Cardiac muscle cell (in vitro differentiated cells and primary cell): Measurements from ENCODE around the gene CLK4. TPM values are rescaled to one million over a fixed set of nuclear protein-coding genes. Genes with fewer than 3 reads are reported as not detected.

Experiments used
- DNase-seq, 2 donors: peaks; one replicate each; pipeline versions ENCODE4 v3.0.0 to v3.0.0-alpha.2; 2010 to 2017; ENCODE audit warnings: low read depth in 1 of 2, low spot score in 1 of 2
- H3K27ac ChIP-seq: fragments of 200-600 bp; sonication (generic); 2 replicates; pipeline ENCODE4 v1.5.1; 2016
- H3K27me3 ChIP-seq: fragments of 200-600 bp; sonication (generic); 2 replicates; pipeline ENCODE4 v1.6.0; 2016; ENCODE audit warnings: control low read depth
- H3K36me3 ChIP-seq: fragments of 200-600 bp; sonication (generic); 2 replicates; pipeline ENCODE4 v1.5.1; 2016; ENCODE audit warnings: control low read depth
- H3K4me1 ChIP-seq: fragments of 200-600 bp; sonication (generic); 2 replicates; pipeline ENCODE4 v1.8.1; 2017; ENCODE audit warnings: low read depth, mild to moderate bottlenecking, mixed run types
- H3K4me3 ChIP-seq: fragments of 200-600 bp; sonication (generic); 2 replicates; pipeline ENCODE4 v1.5.1; 2016; ENCODE audit warnings: mild to moderate bottlenecking
- H3K9me3 ChIP-seq: fragments of 200-600 bp; sonication (generic); 2 replicates; pipeline ENCODE4 v1.5.1; 2017; ENCODE audit warnings: low read depth, mild to moderate bottlenecking, control low read depth
- polyA plus RNA-seq: library from polyadenylated mRNA; unstranded; fragments of >200 nt; fragmentation: Nextera tagmentation; extraction: Ambion mirVana; gene quantifications from 2 replicates; pipeline ENCODE4 v1.2.1, GENCODE V29; 2016
- total RNA-seq: library from RNA; depleted of rRNA; stranded (reverse); fragments of >200 nt; gene quantifications from 2 replicates; pipeline ENCODE4 v1.2.3, GENCODE V29; 2016
- TF ChIP-seq, protein P1 (sequence below): IDR thresholded peaks from 2 replicates; pipeline ENCODE4 v1.5.1; 2012; ENCODE audit warnings: low read depth, mild to moderate bottlenecking, low read length

CLK4 gene
- total and polyA plus RNA-seq, 2 experiments from 2014 or later = 29.4 to 35.2 TPM

DNA sequence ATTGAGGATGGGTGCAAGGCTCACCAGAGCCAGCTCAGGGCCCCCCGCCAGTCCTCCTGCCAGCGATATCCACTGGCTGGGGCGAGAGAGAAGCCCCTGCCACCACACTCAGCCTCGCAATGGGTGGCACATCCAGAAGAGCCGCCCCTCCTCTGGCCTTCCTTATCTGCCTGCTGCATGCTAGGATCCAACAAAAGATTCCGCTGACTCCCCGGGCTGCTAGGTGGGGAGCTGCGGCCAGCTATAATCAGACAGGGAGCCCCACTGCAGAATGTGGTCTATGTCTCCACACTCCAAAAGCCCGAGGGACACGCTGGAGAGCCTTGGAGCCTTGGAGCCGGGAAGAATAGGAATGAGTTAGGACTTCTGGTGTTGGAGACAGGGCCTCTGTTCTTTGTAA, 69.4 kb downstream of the CLK4 start:
- H3K9me3 ChIP-seq = no peaks in the 10 kb centered on the region
- no peak for DNase-seq
- TF ChIP-seq, protein P1, sequence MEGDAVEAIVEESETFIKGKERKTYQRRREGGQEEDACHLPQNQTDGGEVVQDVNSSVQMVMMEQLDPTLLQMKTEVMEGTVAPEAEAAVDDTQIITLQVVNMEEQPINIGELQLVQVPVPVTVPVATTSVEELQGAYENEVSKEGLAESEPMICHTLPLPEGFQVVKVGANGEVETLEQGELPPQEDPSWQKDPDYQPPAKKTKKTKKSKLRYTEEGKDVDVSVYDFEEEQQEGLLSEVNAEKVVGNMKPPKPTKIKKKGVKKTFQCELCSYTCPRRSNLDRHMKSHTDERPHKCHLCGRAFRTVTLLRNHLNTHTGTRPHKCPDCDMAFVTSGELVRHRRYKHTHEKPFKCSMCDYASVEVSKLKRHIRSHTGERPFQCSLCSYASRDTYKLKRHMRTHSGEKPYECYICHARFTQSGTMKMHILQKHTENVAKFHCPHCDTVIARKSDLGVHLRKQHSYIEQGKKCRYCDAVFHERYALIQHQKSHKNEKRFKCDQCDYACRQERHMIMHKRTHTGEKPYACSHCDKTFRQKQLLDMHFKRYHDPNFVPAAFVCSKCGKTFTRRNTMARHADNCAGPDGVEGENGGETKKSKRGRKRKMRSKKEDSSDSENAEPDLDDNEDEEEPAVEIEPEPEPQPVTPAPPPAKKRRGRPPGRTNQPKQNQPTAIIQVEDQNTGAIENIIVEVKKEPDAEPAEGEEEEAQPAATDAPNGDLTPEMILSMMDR = no peak
- H3K4me1 ChIP-seq = no peaks in the 10 kb centered on the region
- H3K27ac ChIP-seq = peak overlapping the region; percentile 13
- no peaks in the 10 kb centered on the region for H3K36me3 ChIP-seq
- H3K4me3 ChIP-seq = no peak overlapping the region
- no peaks in the 10 kb centered on the region for H3K27me3 ChIP-seq

DNA sequence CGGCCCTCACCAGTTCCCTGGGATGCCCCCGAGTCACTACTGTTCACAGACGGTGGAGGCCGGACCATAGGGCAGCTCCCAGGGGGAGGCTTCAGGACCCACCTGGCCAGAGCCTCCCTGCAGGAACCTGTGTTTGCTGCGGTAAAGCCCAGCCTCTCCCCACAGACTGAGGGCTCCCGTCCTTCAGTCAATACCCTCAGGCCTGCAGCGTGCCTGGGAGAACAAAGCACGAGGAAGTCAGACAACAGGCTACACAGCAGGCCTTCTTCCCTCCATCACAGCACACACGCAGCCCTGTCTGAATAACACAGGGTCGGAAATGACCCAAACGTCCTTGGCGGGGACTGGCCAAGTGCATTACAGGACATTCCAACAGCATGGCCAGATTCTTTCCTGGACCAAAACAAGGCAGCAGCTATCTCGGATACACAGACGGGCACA, 71.1 kb downstream of the CLK4 start:
- TF ChIP-seq, protein P1 = no peak
- DNase-seq = no peak
- Histone ChIP-seq H3K4me1 (no peaks in the 10 kb centered on the region), H3K27me3 (no peaks in the 10 kb centered on the region), H3K9me3 (no peaks in the 10 kb centered on the region), H3K36me3 (no peaks in the 10 kb centered on the region), H3K27ac (no peak overlapping the region), H3K4me3 (no peak overlapping the region)

DNA sequence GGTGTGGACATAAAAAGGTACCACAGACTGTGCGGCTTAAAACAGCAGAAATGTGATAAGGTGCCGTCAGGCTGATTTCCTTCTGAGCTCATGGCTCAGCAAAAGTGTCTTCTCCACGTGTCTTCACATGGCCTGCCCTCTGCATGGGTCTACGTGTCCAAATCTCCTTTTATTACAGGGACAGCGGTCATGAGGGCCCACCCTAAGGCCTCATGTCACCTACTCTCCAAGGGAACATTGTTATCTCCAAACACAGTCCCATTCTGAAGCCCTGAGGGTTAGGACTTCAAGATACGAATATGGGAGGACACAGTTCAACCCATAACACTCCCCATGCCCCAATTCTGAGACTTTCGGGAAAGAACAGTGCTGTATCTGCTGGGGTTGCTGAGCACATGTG, 71.8 kb downstream of the CLK4 start:
- H3K9me3 ChIP-seq = no peaks in the 10 kb centered on the region
- no peaks in the 10 kb centered on the region for H3K36me3 ChIP-seq
- no peak overlapping the region for H3K27ac ChIP-seq
- no peaks in the 10 kb centered on the region for H3K27me3 ChIP-seq
- no peak for DNase-seq
- TF ChIP-seq, protein P1 = no peak
- no peaks in the 10 kb centered on the region for H3K4me1 ChIP-seq
- H3K4me3 ChIP-seq = no peak overlapping the region

DNA sequence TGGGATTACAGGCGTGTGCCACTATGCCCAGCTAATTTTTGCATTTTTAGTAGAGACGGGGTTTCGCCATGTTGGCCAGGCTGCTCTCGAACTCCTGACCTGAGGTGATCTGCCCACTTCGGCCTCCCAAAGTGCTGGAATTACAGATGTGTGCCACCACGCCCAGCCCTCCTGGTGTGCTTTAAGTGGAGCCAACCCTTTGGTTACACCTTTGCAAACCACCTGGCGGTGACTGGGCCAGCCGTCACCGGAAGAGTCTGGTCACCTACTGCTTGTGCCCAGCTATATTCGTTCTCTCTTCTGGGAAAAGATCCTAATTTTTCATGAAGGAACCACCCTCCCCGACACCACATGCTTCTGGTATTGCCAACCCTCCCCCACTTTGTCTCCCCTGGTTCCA, 72.5 kb downstream of the CLK4 start:
- H3K9me3 ChIP-seq = no peaks in the 10 kb centered on the region
- no peaks in the 10 kb centered on the region for H3K36me3 ChIP-seq
- no peaks in the 10 kb centered on the region for H3K4me1 ChIP-seq
- no peaks in the 10 kb centered on the region for H3K27me3 ChIP-seq
- no peak overlapping the region for H3K27ac ChIP-seq
- TF ChIP-seq, protein P1 = no peak
- no peak overlapping the region for H3K4me3 ChIP-seq
- no peak for DNase-seq

DNA sequence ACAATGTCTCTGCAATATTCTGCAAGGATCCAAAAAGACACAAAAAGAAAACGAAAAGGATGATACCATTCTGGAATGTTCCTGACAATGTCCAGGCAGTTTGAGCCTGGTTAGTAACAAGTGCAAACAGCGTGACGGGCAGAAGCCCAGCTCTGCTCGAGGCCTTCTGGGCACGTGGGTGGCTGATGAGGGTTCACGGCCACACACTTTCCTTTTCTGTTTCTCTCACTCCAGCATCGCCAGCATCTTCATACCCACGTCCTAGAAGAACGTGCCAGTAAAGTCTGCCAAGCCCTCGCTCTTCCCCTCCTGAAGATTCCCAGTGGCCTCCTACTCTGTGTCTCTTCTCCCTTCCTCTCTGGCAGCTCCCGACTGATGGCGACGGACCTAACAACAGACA, 73.3 kb downstream of the CLK4 start:
- no peaks in the 10 kb centered on the region for H3K4me1 ChIP-seq
- H3K36me3 ChIP-seq = no peaks in the 10 kb centered on the region
- H3K9me3 ChIP-seq = no peaks in the 10 kb centered on the region
- DNase-seq = no peak
- TF ChIP-seq, protein P1 = no peak
- H3K27ac ChIP-seq = no peak overlapping the region
- H3K27me3 ChIP-seq = no peaks in the 10 kb centered on the region
- no peak overlapping the region for H3K4me3 ChIP-seq

Other genes with a start within 250 kb of the CLK4 start
- gene COL23A1, start 36.7 kb downstream of the CLK4 start, total RNA-seq = 19.7 and 43.0 TPM in 2 replicates
- 28.9 and 47.0 TPM in 2 replicates for gene COL23A1, start 36.7 kb downstream of the CLK4 start, polyA plus RNA-seq
- gene ZNF354A, start 103.6 kb upstream of the CLK4 start, total RNA-seq = 18.1 and 19.8 TPM in 2 replicates
- 11.0 and 19.4 TPM in 2 replicates for gene ZNF354A, start 103.6 kb upstream of the CLK4 start, polyA plus RNA-seq
- 10.4 and 22.0 TPM in 2 replicates for gene ZNF354B, start 232.9 kb upstream of the CLK4 start, total RNA-seq
- 11.4 and 20.5 TPM in 2 replicates for gene ZNF354B, start 232.9 kb upstream of the CLK4 start, polyA plus RNA-seq